GM12874 (cell line): Measurements from ENCODE around the gene FARSA.

Experiments
- CTCF ChIP-seq: IDR thresholded peaks from 2 replicates; pipeline ENCODE4 v1.5.1; 2011; ENCODE audit warnings: low read depth, mild to moderate bottlenecking, control low read depth, low read length, moderate library complexity; ENCODE audit not compliant: insufficient read depth

The FARSA gene

GRCh38 chr19:12943437-12944044 is 10.0 kb upstream of the FARSA start:
- TF ChIP-seq CTCF, result no peak

GRCh38 chr19:12940897-12941296 is 7.4 kb upstream of the FARSA start:
- TF ChIP-seq CTCF, result no peak

- no peak for TF ChIP-seq CTCF
Observed at GRCh38 chr19:12939975-12940423, 6.5 kb upstream of the FARSA start.

- no peak for TF ChIP-seq CTCF
Observed at GRCh38 chr19:12938779-12939601, 5.5 kb upstream of the FARSA start.

GRCh38 chr19:12937927-12938778 is 4.6 kb upstream of the FARSA start, which contains the start of gene CALR:
Gene CALR, plus strand, starts transcription at chr19:12938609. Its CDS starts 71 bp downstream, at chr19:12938680.
- no peak for TF ChIP-seq CTCF

- TF ChIP-seq CTCF, result no peak
Observed at GRCh38 chr19:12937093-12937926, 3.8 kb upstream of the FARSA start.
